Mesothelial cell of epicardium (in vitro differentiated cells): ENCODE measurements around the gene ITLN2. TPM values are rescaled to one million over a fixed set of nuclear protein-coding genes. Genes with fewer than 3 reads are reported as not detected.

Experiments
- DNase-seq, 2 experiments: peaks; one replicate each; pipeline ENCODE4 v3.0.0; 2021; ENCODE audit warnings: low spot score in 2 of 2; ENCODE audit not compliant: unreplicated experiment in 2 of 2
- H3K27ac Mint-ChIP-seq: 2 replicates; pipeline ENCODE4 v1.8.0; 2021; ENCODE audit warnings: mixed read lengths
- H3K27me3 Mint-ChIP-seq: 2 replicates; pipeline ENCODE4 v1.8.0; 2021; ENCODE audit warnings: low read depth, mixed read lengths
- H3K36me3 Mint-ChIP-seq: 2 replicates; pipeline ENCODE4 v1.8.0; 2021; ENCODE audit warnings: mixed read lengths
- H3K4me1 Mint-ChIP-seq: 2 replicates; pipeline ENCODE4 v1.8.0; 2021; ENCODE audit warnings: mixed read lengths
- H3K4me3 Mint-ChIP-seq: 2 replicates; pipeline ENCODE4 v1.8.0; 2021; ENCODE audit warnings: mild to moderate bottlenecking, moderate library complexity, mixed read lengths
- H3K9me3 Mint-ChIP-seq: 2 replicates; pipeline ENCODE4 v1.8.0; 2021; ENCODE audit warnings: mixed read lengths
- total RNA-seq: library from RNA; stranded (reverse); gene quantifications from 3 replicates; pipeline ENCODE4 v1.2.1, GENCODE V29; 2021
- TF ChIP-seq, protein P1 (sequence below): fragments of 200-600 bp; sonication (generic); IDR thresholded peaks from one replicate; pipeline ENCODE4 v1.5.0; 2021; ENCODE audit warnings: antibody characterized with exemption; ENCODE audit not compliant: unreplicated experiment

Gene ITLN2
- total RNA-seq, 1 donor from 2014 or later, result 0.72 TPM

- H3K9me3 Mint-ChIP-seq, result peaks cover 4% of the 10 kb centered on the region
- peak overlapping the region; percentile 16 for H3K27ac Mint-ChIP-seq
- TF ChIP-seq, protein P1, sequence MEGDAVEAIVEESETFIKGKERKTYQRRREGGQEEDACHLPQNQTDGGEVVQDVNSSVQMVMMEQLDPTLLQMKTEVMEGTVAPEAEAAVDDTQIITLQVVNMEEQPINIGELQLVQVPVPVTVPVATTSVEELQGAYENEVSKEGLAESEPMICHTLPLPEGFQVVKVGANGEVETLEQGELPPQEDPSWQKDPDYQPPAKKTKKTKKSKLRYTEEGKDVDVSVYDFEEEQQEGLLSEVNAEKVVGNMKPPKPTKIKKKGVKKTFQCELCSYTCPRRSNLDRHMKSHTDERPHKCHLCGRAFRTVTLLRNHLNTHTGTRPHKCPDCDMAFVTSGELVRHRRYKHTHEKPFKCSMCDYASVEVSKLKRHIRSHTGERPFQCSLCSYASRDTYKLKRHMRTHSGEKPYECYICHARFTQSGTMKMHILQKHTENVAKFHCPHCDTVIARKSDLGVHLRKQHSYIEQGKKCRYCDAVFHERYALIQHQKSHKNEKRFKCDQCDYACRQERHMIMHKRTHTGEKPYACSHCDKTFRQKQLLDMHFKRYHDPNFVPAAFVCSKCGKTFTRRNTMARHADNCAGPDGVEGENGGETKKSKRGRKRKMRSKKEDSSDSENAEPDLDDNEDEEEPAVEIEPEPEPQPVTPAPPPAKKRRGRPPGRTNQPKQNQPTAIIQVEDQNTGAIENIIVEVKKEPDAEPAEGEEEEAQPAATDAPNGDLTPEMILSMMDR, result no peak
- peaks cover 31% of the 10 kb centered on the region for H3K27me3 Mint-ChIP-seq
- H3K4me3 Mint-ChIP-seq, result no peak overlapping the region
- H3K4me1 Mint-ChIP-seq, result peaks cover 9% of the 10 kb centered on the region
- no peak for DNase-seq
- peaks cover 5% of the 10 kb centered on the region for H3K36me3 Mint-ChIP-seq
Measured at GRCh38 chr1:160979286-160979685, 24.7 kb upstream of the ITLN2 start.

DNA sequence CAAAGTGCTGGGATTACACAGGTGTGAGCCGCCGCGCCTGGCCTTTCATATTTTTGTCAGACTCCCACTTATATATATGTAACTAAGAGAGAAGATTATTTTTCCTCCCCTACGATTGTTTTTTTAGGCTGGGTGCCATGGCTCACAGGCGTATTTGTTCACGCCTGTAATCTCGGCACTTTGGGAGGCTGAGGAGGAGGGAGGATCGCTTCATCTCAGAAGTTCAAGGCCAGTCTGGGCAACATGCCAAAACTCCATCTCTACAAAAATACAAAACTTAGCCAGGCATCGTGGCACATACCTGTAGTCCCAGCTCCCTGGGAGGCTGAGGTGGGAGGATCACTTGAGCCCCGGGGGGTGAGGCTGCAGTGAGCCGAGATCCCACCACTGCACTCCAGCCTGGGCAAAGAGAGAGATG lies 23.9 kb upstream of the ITLN2 start:
- no peak for DNase-seq
- Mint-ChIP-seq H3K27me3 (peaks cover 30% of the 10 kb centered on the region), H3K4me3 (no peak overlapping the region), H3K36me3 (peaks cover 3% of the 10 kb centered on the region), H3K9me3 (peaks cover 3% of the 10 kb centered on the region), H3K4me1 (peaks cover 9% of the 10 kb centered on the region), H3K27ac (no peak overlapping the region)
- TF ChIP-seq, protein P1, result no peak

GRCh38 chr1:160975026-160975425 lies 20.4 kb upstream of the ITLN2 start:
- Mint-ChIP-seq H3K36me3 (no peaks in the 10 kb centered on the region), H3K9me3 (no peaks in the 10 kb centered on the region), H3K4me1 (peaks cover 6% of the 10 kb centered on the region), H3K4me3 (no peak overlapping the region), H3K27ac (no peak overlapping the region), H3K27me3 (peaks cover 1% of the 10 kb centered on the region)
- TF ChIP-seq, protein P1, result no peak
- DNase-seq, result no peak

GRCh38 chr1:160973491-160973890 lies 18.9 kb upstream of the ITLN2 start:
- Mint-ChIP-seq H3K9me3 (no peaks in the 10 kb centered on the region), H3K27me3 (peaks cover 1% of the 10 kb centered on the region), H3K27ac (no peak overlapping the region), H3K36me3 (no peaks in the 10 kb centered on the region), H3K4me1 (peaks cover 6% of the 10 kb centered on the region), H3K4me3 (no peak overlapping the region)
- DNase-seq, result no peak
- TF ChIP-seq, protein P1, result no peak

GRCh38 chr1:160972939-160973338 lies 18.3 kb upstream of the ITLN2 start:
- no peak overlapping the region for H3K27ac Mint-ChIP-seq
- TF ChIP-seq, protein P1, result no peak
- H3K4me1 Mint-ChIP-seq, result peaks cover 6% of the 10 kb centered on the region
- H3K36me3 Mint-ChIP-seq, result no peaks in the 10 kb centered on the region
- H3K9me3 Mint-ChIP-seq, result no peaks in the 10 kb centered on the region
- DNase-seq, result no peak
- H3K4me3 Mint-ChIP-seq, result no peak overlapping the region
- peaks cover 1% of the 10 kb centered on the region for H3K27me3 Mint-ChIP-seq

DNA sequence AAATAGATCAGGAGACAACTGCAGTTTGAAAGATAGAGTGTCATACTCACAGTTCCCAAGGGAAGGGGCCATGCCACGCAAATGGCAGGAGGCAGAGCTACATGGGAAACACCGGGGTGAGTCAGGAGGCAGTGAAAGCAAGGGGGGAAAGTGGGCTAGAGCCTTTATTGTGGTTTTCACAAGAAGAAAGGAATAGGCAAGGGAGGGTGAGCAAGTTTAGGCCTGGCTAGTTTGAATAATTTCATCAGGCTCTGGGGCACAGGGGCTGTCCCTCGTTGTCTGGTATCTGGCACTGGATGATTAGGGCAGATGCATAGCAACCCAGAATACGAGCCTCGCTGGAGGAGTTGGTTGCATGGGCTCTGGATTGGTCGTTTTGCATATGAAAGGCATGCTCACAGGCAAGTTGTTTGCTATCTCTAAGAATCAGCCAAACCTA lies 17.0 kb upstream of the ITLN2 start:
- no peak for DNase-seq
- peaks cover 1% of the 10 kb centered on the region for H3K27me3 Mint-ChIP-seq
- H3K9me3 Mint-ChIP-seq, result no peaks in the 10 kb centered on the region
- peaks cover 6% of the 10 kb centered on the region for H3K4me1 Mint-ChIP-seq
- no peak overlapping the region for H3K4me3 Mint-ChIP-seq
- H3K27ac Mint-ChIP-seq, result no peak overlapping the region
- H3K36me3 Mint-ChIP-seq, result no peaks in the 10 kb centered on the region
- TF ChIP-seq, protein P1, result no peak
